CD8-positive, alpha-beta memory T cell (primary cell): ENCODE measurements around the gene GAPT. TPM values are rescaled to one million over a fixed set of nuclear protein-coding genes. Genes with fewer than 3 reads are reported as not detected.

Experiments used
- CTCF ChIA-PET: fragments of 350-600 bp; sonication (Branson Sonifier 250); formaldehyde crosslinking; loops from one replicate; lab custom pipeline; 2021; ENCODE audit warnings: antibody characterized with exemption; lab: Charles Lee
- POLR2A ChIA-PET: fragments of 350-600 bp; sonication (Branson Sonifier 250); formaldehyde crosslinking; loops from one replicate; lab custom pipeline; 2021; ENCODE audit warnings: antibody characterized with exemption; lab: Charles Lee
- DNase-seq, 5 donors: peaks; one replicate each; pipeline versions ENCODE4 v3.0.0 to v3.0.0-alpha.2; 2020 to 2022; ENCODE audit warnings: mixed read lengths in 1 of 5
- H3K27ac ChIP-seq: one replicate; pipeline ENCODE4 v1.7.0; 2013; ENCODE audit warnings: low read depth, mild to moderate bottlenecking, low read length, moderate library complexity
- H3K27me3 ChIP-seq: 2 replicates; pipeline ENCODE4 v1.7.0; 2013; ENCODE audit warnings: low read length, mild to moderate bottlenecking; ENCODE audit not compliant: insufficient read depth, poor library complexity, severe bottlenecking
- H3K36me3 ChIP-seq: 2 replicates; pipeline ENCODE4 v1.7.0; 2013; ENCODE audit warnings: mild to moderate bottlenecking, low read length, moderate library complexity; ENCODE audit not compliant: insufficient read depth
- H3K4me1 ChIP-seq: 2 replicates; pipeline ENCODE4 v1.7.0; 2013; ENCODE audit warnings: mild to moderate bottlenecking, low read length, moderate library complexity; ENCODE audit not compliant: insufficient read depth
- H3K4me3 ChIP-seq: 2 replicates; pipeline ENCODE4 v1.7.0; 2013; ENCODE audit warnings: mild to moderate bottlenecking, low read length
- H3K9me3 ChIP-seq: 2 replicates; pipeline ENCODE4 v1.7.0; 2013; ENCODE audit warnings: mild to moderate bottlenecking, low read length
- H3K27ac Mint-ChIP-seq, 8 donors: one replicate each; pipeline ENCODE4 v1.8.0; 2020 to 2021; ENCODE audit warnings: mixed read lengths in 8 of 8, mild to moderate bottlenecking in 6 of 8, inconsistent platforms in 3 of 8, moderate library complexity in 3 of 8
- H3K27me3 Mint-ChIP-seq, 2 donors: one replicate each; pipeline ENCODE4 v1.8.0; 2020 to 2021; ENCODE audit warnings: mixed read lengths in 2 of 2, mild to moderate bottlenecking in 1 of 2, moderate library complexity in 1 of 2
- H3K36me3 Mint-ChIP-seq, 3 donors: one replicate each; pipeline ENCODE4 v1.8.0; 2020 to 2021; ENCODE audit warnings: mixed read lengths in 3 of 3, inconsistent platforms in 1 of 3, mild to moderate bottlenecking in 1 of 3
- H3K4me1 Mint-ChIP-seq, 3 donors: one replicate each; pipeline ENCODE4 v1.8.0; 2020 to 2021; ENCODE audit warnings: mixed read lengths in 3 of 3, inconsistent platforms in 1 of 3, mild to moderate bottlenecking in 1 of 3
- H3K4me3 Mint-ChIP-seq, 7 donors: one replicate each; pipeline ENCODE4 v1.8.0; 2020 to 2021; ENCODE audit warnings: mixed read lengths in 7 of 7, mild to moderate bottlenecking in 6 of 7, moderate library complexity in 4 of 7, inconsistent platforms in 2 of 7
- H3K9me3 Mint-ChIP-seq, 5 donors: one replicate each; pipeline ENCODE4 v1.8.0; 2020 to 2022; ENCODE audit warnings: mixed read lengths in 5 of 5, mild to moderate bottlenecking in 3 of 5, moderate library complexity in 2 of 5, inconsistent platforms in 1 of 5
- polyA plus RNA-seq: library from polyadenylated mRNA; unstranded; fragments of 300-500 nt; fragmentation: Illumina TruSeq; gene quantifications from one replicate; pipeline ENCODE4 v1.2.3, GENCODE V29; 2021
- total RNA-seq, 2 experiments: library from RNA; stranded (reverse); gene quantifications; one replicate each; pipeline ENCODE4 v1.2.3, GENCODE V29; 2021

The GAPT gene
- total and polyA plus RNA-seq, 3 experiments from 2014 or later = 0.26 to 1.3 TPM; not detected in 1

GRCh38 chr5:58499231-58499630, 8.0 kb downstream of the GAPT start:
- no peaks in the 10 kb centered on the region for H3K9me3 ChIP-seq
- no peaks in the 10 kb centered on the region for H3K27me3 ChIP-seq
- no peak for DNase-seq
- no peak overlapping the region for H3K27ac ChIP-seq
- Mint-ChIP-seq H3K27me3 (peaks cover 6 to 9% of the 10 kb centered on the region in 2 donors), H3K27ac (no peak overlapping the region), H3K9me3 (peaks cover 0 to 3% (median 0%) of the 10 kb centered on the region in 5 donors), H3K4me1 (peaks cover 0 to 3% (median 0%) of the 10 kb centered on the region in 3 donors), H3K4me3 (no peak overlapping the region), H3K36me3 (peaks cover 0 to 2% (median 0%) of the 10 kb centered on the region in 3 donors)
- ChIA-PET POLR2A (no interaction called here), CTCF (no interaction called here)
- H3K4me1 ChIP-seq = no peaks in the 10 kb centered on the region
- H3K4me3 ChIP-seq = no peak overlapping the region
- H3K36me3 ChIP-seq = no peaks in the 10 kb centered on the region

GRCh38 chr5:58499941-58500340, 8.7 kb downstream of the GAPT start:
- Histone ChIP-seq H3K27me3 (no peaks in the 10 kb centered on the region), H3K36me3 (no peaks in the 10 kb centered on the region), H3K9me3 (no peaks in the 10 kb centered on the region), H3K4me1 (no peaks in the 10 kb centered on the region), H3K4me3 (no peak overlapping the region), H3K27ac (no peak overlapping the region)
- Mint-ChIP-seq H3K4me3 (no peak overlapping the region), H3K4me1 (peaks cover 0 to 3% (median 0%) of the 10 kb centered on the region in 3 donors), H3K36me3 (peaks cover 0 to 2% (median 0%) of the 10 kb centered on the region in 3 donors), H3K27me3 (peaks cover 6 to 9% of the 10 kb centered on the region in 2 donors), H3K27ac (no peak overlapping the region), H3K9me3 (peaks cover 0 to 3% (median 0%) of the 10 kb centered on the region in 5 donors)
- no peak for DNase-seq
- CTCF ChIA-PET = no interaction called here
- POLR2A ChIA-PET = no interaction called here

GRCh38 chr5:58501778-58502417, 10.7 kb downstream of the GAPT start:
- H3K27me3 ChIP-seq = no peaks in the 10 kb centered on the region
- ChIA-PET POLR2A (no interaction called here), CTCF (no interaction called here)
- Mint-ChIP-seq H3K4me1 (peaks cover 0 to 3% (median 0%) of the 10 kb centered on the region in 3 donors), H3K4me3 (no peak overlapping the region), H3K36me3 (peaks cover 0 to 2% (median 0%) of the 10 kb centered on the region in 3 donors), H3K27me3 (peaks cover 0 to 7% of the 10 kb centered on the region in 2 donors), H3K9me3 (no peaks in the 10 kb centered on the region), H3K27ac (no peak overlapping the region)
- no peak overlapping the region for H3K27ac ChIP-seq
- H3K36me3 ChIP-seq = no peaks in the 10 kb centered on the region
- no peak overlapping the region for H3K4me3 ChIP-seq
- no peak for DNase-seq
- no peaks in the 10 kb centered on the region for H3K4me1 ChIP-seq
- H3K9me3 ChIP-seq = no peaks in the 10 kb centered on the region

GRCh38 chr5:58503390-58504046, 12.3 kb downstream of the GAPT start:
- Histone ChIP-seq H3K4me3 (no peak overlapping the region), H3K36me3 (no peaks in the 10 kb centered on the region), H3K4me1 (no peaks in the 10 kb centered on the region), H3K27ac (no peak overlapping the region), H3K9me3 (no peaks in the 10 kb centered on the region), H3K27me3 (no peaks in the 10 kb centered on the region)
- H3K9me3 Mint-ChIP-seq = peaks cover 0 to 2% (median 0%) of the 10 kb centered on the region in 5 donors
- peaks cover 0 to 2% (median 0%) of the 10 kb centered on the region in 3 donors for H3K36me3 Mint-ChIP-seq
- H3K27me3 Mint-ChIP-seq = no peaks in the 10 kb centered on the region
- no peak overlapping the region for H3K4me3 Mint-ChIP-seq
- H3K4me1 Mint-ChIP-seq = peaks cover 0 to 3% (median 0%) of the 10 kb centered on the region in 3 donors
- H3K27ac Mint-ChIP-seq = no peak overlapping the region
- ChIA-PET CTCF (no interaction called here), POLR2A (no interaction called here)
- DNase-seq = no peak

- peaks cover 0 to 2% (median 0%) of the 10 kb centered on the region in 3 donors for H3K36me3 Mint-ChIP-seq
- H3K9me3 ChIP-seq = no peaks in the 10 kb centered on the region
- ChIA-PET CTCF (interaction anchor here (1.3 kb wide), 1 partner anchor 44 kb away, joined by 3 read pairs; no protein-coding TSS in a partner anchor), POLR2A (no interaction called here)
- no peak overlapping the region for H3K27ac Mint-ChIP-seq
- no peak overlapping the region for H3K27ac ChIP-seq
- H3K36me3 ChIP-seq = no peaks in the 10 kb centered on the region
- H3K4me3 Mint-ChIP-seq = no peak overlapping the region
- peaks cover 0 to 1% (median 0%) of the 10 kb centered on the region in 3 donors for H3K4me1 Mint-ChIP-seq
- H3K9me3 Mint-ChIP-seq = peaks cover 0 to 2% (median 0%) of the 10 kb centered on the region in 5 donors
- no peaks in the 10 kb centered on the region for H3K27me3 ChIP-seq
- no peak for DNase-seq
- no peaks in the 10 kb centered on the region for H3K27me3 Mint-ChIP-seq
- H3K4me1 ChIP-seq = no peaks in the 10 kb centered on the region
- no peak overlapping the region for H3K4me3 ChIP-seq
Observed at GRCh38 chr5:58504766-58505165, 13.5 kb downstream of the GAPT start.

GRCh38 chr5:58505502-58505901, 14.3 kb downstream of the GAPT start:
- no peak overlapping the region for H3K4me3 Mint-ChIP-seq
- CTCF ChIA-PET = interaction anchor here (0.9 to 1.3 kb wide), 2 partner anchors 8 to 44 kb away, joined by 3 read pairs; no protein-coding TSS in a partner anchor
- Histone ChIP-seq H3K36me3 (no peaks in the 10 kb centered on the region), H3K9me3 (no peaks in the 10 kb centered on the region), H3K27me3 (no peaks in the 10 kb centered on the region), H3K4me3 (no peak overlapping the region), H3K27ac (no peak overlapping the region), H3K4me1 (no peaks in the 10 kb centered on the region)
- DNase-seq = no peak
- H3K4me1 Mint-ChIP-seq = no peaks in the 10 kb centered on the region
- H3K9me3 Mint-ChIP-seq = peaks cover 0 to 2% (median 0%) of the 10 kb centered on the region in 5 donors
- no peak overlapping the region for H3K27ac Mint-ChIP-seq
- H3K36me3 Mint-ChIP-seq = peaks cover 0 to 2% (median 0%) of the 10 kb centered on the region in 3 donors
- POLR2A ChIA-PET = no interaction called here
- no peaks in the 10 kb centered on the region for H3K27me3 Mint-ChIP-seq

- Histone ChIP-seq H3K4me3 (no peak overlapping the region), H3K4me1 (no peaks in the 10 kb centered on the region)
Observed at GRCh38 chr5:58505971-58506640, 14.9 kb downstream of the GAPT start.

DNA sequence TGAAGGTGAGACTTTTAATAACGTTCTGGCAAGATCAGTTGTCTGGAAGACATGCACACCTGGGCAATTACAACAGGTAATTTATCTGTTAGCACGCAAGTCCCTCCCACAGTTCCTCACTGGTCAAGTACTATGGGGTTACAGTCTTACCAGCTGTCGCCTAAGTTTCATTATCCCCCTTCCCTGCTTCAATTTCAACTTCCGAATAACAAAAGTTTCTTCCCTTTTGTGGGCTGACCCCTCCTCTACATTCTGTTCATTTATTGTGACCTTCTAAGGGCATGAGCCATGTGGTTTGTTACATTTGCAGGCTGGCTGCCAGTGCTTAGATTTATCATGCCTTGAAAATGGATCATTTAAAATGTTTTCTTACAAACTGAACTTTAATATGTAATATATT, 16.5 kb downstream of the GAPT start:
- Histone ChIP-seq H3K27ac (no peak overlapping the region), H3K36me3 (no peaks in the 10 kb centered on the region), H3K9me3 (no peaks in the 10 kb centered on the region), H3K27me3 (no peaks in the 10 kb centered on the region), H3K4me3 (no peak overlapping the region), H3K4me1 (no peaks in the 10 kb centered on the region)
- no peaks in the 10 kb centered on the region for H3K27me3 Mint-ChIP-seq
- CTCF ChIA-PET = no interaction called here
- no peak overlapping the region for H3K27ac Mint-ChIP-seq
- no peaks in the 10 kb centered on the region for H3K4me1 Mint-ChIP-seq
- POLR2A ChIA-PET = no interaction called here
- DNase-seq = no peak
- H3K36me3 Mint-ChIP-seq = no peaks in the 10 kb centered on the region
- H3K9me3 Mint-ChIP-seq = peaks cover 0 to 2% (median 0%) of the 10 kb centered on the region in 5 donors
- H3K4me3 Mint-ChIP-seq = no peak overlapping the region

More at GRCh38 chr5:58505971-58506640, 14.9 kb downstream of the GAPT start:
- H3K9me3 Mint-ChIP-seq = peaks cover 0 to 2% (median 0%) of the 10 kb centered on the region in 5 donors
- H3K36me3 ChIP-seq = no peaks in the 10 kb centered on the region
- POLR2A ChIA-PET = no interaction called here
- no peaks in the 10 kb centered on the region for H3K36me3 Mint-ChIP-seq
- no peak for DNase-seq
- no peak overlapping the region for H3K4me3 Mint-ChIP-seq
- no peaks in the 10 kb centered on the region for H3K4me1 Mint-ChIP-seq
- CTCF ChIA-PET = interaction anchor here (0.9 to 1.3 kb wide), 2 partner anchors 9 to 45 kb away, joined by 3 read pairs; no protein-coding TSS in a partner anchor
- no peaks in the 10 kb centered on the region for H3K27me3 ChIP-seq
- no peaks in the 10 kb centered on the region for H3K27me3 Mint-ChIP-seq
- H3K27ac ChIP-seq = no peak overlapping the region
- H3K27ac Mint-ChIP-seq = no peak overlapping the region
- H3K9me3 ChIP-seq = no peaks in the 10 kb centered on the region
